Ovary (tissue), 9 donors: ENCODE data around the gene ITPK1. TPM values are rescaled to one million over a fixed set of nuclear protein-coding genes. Genes with fewer than 3 reads are reported as not detected.

Experiments used
- DNase-seq, 5 donors: peaks; one replicate each; pipeline ENCODE4 v3.0.0-alpha.2; 2019 to 2020
- H3K27ac ChIP-seq, 2 donors: fragments of 200-600 bp; one replicate each; pipeline versions ENCODE4 v1.5.1 to v1.8.0; 2019 to 2022
- H3K27me3 ChIP-seq: fragments of 200-600 bp; one replicate; pipeline ENCODE4 v1.8.0; 2022
- H3K36me3 ChIP-seq: fragments of 200-600 bp; sonication (generic); one replicate; pipeline ENCODE4 v1.5.1; 2019
- H3K4me1 ChIP-seq: one replicate; pipeline ENCODE4 v1.8.1; 2013; ENCODE audit warnings: mild to moderate bottlenecking, moderate library complexity; ENCODE audit not compliant: insufficient read depth
- H3K4me3 ChIP-seq: fragments of 200-600 bp; sonication (generic); one replicate; pipeline ENCODE4 v1.5.1; 2017
- H3K9me3 ChIP-seq, 2 donors: fragments of 200-600 bp in 1 of 2; sonication (generic) in 1 of 2; one replicate each; pipeline versions ENCODE4 v1.5.1 to v1.8.1; 2013 to 2019; ENCODE audit warnings: mild to moderate bottlenecking in 1 of 2, moderate library complexity in 1 of 2
- EP300 ChIP-seq: sonication (generic); formaldehyde crosslinking; IDR thresholded peaks from one replicate; pipeline ENCODE4 v1.6.1; 2017; ENCODE audit warnings: antibody characterized with exemption
- POLR2A ChIP-seq: fragments of 450-650 bp; IDR thresholded peaks from one replicate; pipeline ENCODE4 v1.6.1; 2017; ENCODE audit warnings: antibody characterized with exemption, mild to moderate bottlenecking, moderate library complexity
- WGBS, 3 donors: extraction: QIAGEN DNeasy Blood & Tissue Kit in 1 of 3; methylation state at CpG; one replicate each; pipeline versions ENCODE4 v1.1.5 to v1.1.7; 2013 to 2017; 5-methylcytosine and 5-hydroxymethylcytosine counted together
- intact Hi-C, 4 donors: fragments of 100-400 bp; cut with DNase I; formaldehyde crosslinking; loops; one replicate each; pipeline versions ENCODE4 v1.11.0 to v1.15.1; 2022 to 2023
- polyA plus RNA-seq, 2 donors: library from polyadenylated mRNA; stranded (reverse); fragments of 200-250 nt in 1 of 2; fragments of 350-450 nt in 1 of 2; fragmentation: Illumina TruSeq in 1 of 2; extraction: RNeasy Lipid Tissue Mini Kit (QIAGEN cat#74804) in 1 of 2; gene quantifications; one replicate each; pipeline ENCODE4 v1.2.3, GENCODE V29; 2013 to 2014
- total RNA-seq, 7 donors: library from RNA; depleted of rRNA in 2 of 7; stranded (reverse); fragments of >200 nt in 2 of 7; fragmentation: NEBNext Ultra II Directional in 3 of 7; extraction: Animal tissue kit (Norgen Biotek cat#: 25700) in 3 of 7; gene quantifications; one replicate each; pipeline versions ENCODE4 v1.1.0 to v1.2.4, GENCODE V29; 2016 to 2023
- TF ChIP-seq, protein P1 (sequence below), 3 donors: fragments of 450-650 bp in 2 of 3; fragments of 200-600 bp in 1 of 3; IDR thresholded peaks; one replicate each; pipeline versions ENCODE4 v1.5.1 to v1.8.0; 2016 to 2022; ENCODE audit warnings: antibody characterized with exemption in 3 of 3, mild to moderate bottlenecking in 1 of 3
- donor health status: DM: no; HTN: no; CAD: no; lungs with moderate emphysema.
- donor health status: DM: no; HTN: no; CAD: no.
- donor health status: Bipolar disorder and iron deficiency.
- donor health status: DM: yes; HTN: yes; CAD: no.
- donor health status: DM: no; HTN: no; CAD: no.
- donor health status: DM: yes; HTN: yes; CAD: no.

Gene ITPK1
- total and polyA plus RNA-seq, 9 donors, result 23.6 to 57.8 (median 49.3) TPM

DNA sequence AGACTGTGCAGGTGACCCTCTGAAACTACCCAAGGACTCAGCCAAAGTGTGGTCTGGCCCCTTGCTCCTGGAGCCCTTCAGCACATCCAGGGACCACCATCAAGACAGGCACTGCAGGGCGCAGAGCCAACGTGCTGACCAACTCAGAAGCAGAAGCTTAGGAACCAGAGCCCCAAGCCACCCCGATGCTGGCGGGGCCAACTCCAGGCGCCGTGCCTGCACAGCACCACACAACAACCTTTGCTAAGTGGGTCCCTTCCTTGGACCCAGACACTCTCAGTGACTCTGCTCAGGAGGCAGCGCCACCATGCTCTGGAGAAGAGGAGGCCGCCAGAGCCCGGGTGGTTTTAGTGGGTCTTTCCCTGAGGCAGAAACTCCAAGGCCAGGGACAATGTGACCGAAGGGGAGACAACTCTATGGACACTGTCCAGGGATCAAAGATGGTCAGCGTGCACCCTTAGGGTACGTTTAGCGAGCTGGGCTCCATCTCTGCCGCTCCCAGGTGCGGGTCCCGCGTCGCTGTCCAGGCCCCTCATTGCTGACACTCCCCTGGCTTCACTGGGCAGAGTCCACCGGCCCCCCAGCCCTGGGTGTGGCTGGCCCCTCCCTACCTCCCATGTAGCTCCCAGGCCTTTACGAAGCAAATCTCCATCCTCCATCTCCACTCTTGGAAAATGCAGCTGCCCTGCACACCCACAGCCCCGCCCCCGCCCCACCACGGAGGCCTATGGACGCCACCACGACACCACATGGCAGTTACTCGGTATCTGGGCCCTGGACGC is 176.6 kb downstream of the ITPK1 start:
- no peak overlapping the region for H3K4me3 ChIP-seq
- H3K36me3 ChIP-seq, result no peaks in the 10 kb centered on the region
- H3K9me3 ChIP-seq, result no peaks in the 10 kb centered on the region
- intact Hi-C loops, result no loop called here
- no peak for DNase-seq
- H3K27ac ChIP-seq, result no peak overlapping the region
- H3K27me3 ChIP-seq, result no peaks in the 10 kb centered on the region
- TF ChIP-seq POLR2A, result no peak
- TF ChIP-seq, protein P1, sequence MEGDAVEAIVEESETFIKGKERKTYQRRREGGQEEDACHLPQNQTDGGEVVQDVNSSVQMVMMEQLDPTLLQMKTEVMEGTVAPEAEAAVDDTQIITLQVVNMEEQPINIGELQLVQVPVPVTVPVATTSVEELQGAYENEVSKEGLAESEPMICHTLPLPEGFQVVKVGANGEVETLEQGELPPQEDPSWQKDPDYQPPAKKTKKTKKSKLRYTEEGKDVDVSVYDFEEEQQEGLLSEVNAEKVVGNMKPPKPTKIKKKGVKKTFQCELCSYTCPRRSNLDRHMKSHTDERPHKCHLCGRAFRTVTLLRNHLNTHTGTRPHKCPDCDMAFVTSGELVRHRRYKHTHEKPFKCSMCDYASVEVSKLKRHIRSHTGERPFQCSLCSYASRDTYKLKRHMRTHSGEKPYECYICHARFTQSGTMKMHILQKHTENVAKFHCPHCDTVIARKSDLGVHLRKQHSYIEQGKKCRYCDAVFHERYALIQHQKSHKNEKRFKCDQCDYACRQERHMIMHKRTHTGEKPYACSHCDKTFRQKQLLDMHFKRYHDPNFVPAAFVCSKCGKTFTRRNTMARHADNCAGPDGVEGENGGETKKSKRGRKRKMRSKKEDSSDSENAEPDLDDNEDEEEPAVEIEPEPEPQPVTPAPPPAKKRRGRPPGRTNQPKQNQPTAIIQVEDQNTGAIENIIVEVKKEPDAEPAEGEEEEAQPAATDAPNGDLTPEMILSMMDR (IDR thresholded peaks at IDR 0.05), result no peak
- no peak for TF ChIP-seq EP300
- WGBS, 3 donors, result 92 to 94% (median 93%) methylated on average over 27 of the region's 27 CpGs
- H3K4me1 ChIP-seq, result no peaks in the 10 kb centered on the region

DNA sequence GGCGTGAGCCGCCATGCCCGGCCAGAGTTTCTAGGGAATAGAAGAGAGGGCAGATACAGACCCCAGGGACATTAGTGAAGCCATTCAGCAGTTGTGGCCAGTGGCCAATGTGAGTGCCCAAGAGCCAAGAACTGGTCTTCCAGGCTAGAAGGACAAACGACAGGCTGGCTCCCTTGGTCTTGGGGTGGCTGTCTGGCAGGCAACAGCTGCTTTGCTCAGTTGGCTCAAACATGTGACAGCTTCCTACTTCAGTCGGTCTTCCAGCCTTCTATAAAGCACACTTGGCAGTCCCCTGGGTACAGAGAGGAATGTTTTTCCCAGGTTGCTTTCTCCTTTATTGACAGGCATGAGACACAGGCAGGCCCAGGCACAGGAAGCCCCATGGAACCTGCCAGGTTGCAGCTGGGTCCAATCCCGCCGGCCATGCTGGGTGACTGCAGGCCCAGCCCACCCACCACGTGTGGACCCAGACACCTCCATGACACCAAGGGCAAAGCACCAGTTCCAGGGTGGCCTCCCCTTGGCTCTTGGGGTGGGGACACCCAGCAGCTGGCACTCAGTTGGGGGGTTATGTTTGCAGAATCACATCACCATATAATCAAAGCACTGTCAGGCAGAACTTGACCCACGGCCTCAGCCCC is 177.4 kb downstream of the ITPK1 start:
- no peaks in the 10 kb centered on the region for H3K36me3 ChIP-seq
- H3K27ac ChIP-seq, result no peak overlapping the region
- no peak for DNase-seq
- no peak overlapping the region for H3K4me3 ChIP-seq
- TF ChIP-seq EP300 (no peak), POLR2A (no peak)
- TF ChIP-seq, protein P1 (IDR thresholded peaks at IDR 0.05), result no peak
- intact Hi-C loops, result no loop called here
- H3K27me3 ChIP-seq, result no peaks in the 10 kb centered on the region
- WGBS, 3 donors, result 78 to 82% (median 81%) methylated on average over 6 to 9 of the region's 9 CpGs
- no peaks in the 10 kb centered on the region for H3K4me1 ChIP-seq
- H3K9me3 ChIP-seq, result no peaks in the 10 kb centered on the region

DNA sequence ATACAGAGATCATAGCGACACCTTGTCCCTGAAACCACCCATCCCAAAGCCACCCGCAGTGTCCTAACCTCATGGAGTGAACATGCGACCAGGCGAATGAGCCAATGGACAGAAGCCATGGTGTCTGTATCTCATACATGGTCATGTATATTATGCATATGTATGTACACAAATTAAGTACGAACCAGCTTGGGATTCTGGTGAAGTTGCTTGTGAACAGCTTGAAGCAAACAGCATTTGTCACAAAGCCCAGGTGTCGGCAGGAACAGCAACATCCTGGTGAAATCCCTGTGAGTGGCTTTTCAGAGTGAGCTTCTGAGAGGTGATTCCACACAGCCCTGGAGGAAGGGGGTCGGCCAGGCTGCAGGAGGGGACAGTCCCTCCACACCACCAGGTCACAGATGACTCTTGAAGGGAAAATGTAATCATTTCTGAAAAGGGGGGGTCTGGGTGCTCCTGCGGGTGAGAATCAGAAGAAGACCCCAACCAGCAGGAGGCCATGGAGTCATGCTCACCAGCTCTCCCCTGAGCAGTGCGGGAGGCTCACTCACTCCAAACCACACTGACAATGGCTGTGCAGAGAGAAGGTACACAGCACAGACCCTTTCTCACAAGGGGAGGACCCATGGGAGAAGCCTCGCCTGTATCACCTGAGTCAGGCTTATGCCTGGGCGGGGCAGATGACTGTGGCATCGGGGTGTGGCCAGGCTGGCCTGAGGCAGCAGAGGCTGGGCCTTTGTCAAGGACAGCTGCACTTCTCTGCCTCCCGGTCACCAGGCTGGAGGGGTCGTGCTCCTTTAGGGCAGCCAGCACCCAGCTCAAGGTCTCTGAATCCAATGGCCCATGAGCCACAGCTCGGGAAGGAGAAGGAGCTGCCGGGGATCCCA is 178.4 kb downstream of the ITPK1 start:
- intact Hi-C loops, result no loop called here
- 90% methylated on average over 16 of the region's 16 CpGs for WGBS, 3 donors
- TF ChIP-seq POLR2A (no peak), EP300 (no peak)
- TF ChIP-seq, protein P1 (IDR thresholded peaks at IDR 0.05), result no peak
- no peaks in the 10 kb centered on the region for H3K27me3 ChIP-seq
- no peaks in the 10 kb centered on the region for H3K9me3 ChIP-seq
- H3K4me3 ChIP-seq, result no peak overlapping the region
- H3K27ac ChIP-seq, result no peak overlapping the region
- DNase-seq, result no peak
- no peaks in the 10 kb centered on the region for H3K36me3 ChIP-seq
- no peaks in the 10 kb centered on the region for H3K4me1 ChIP-seq

DNA sequence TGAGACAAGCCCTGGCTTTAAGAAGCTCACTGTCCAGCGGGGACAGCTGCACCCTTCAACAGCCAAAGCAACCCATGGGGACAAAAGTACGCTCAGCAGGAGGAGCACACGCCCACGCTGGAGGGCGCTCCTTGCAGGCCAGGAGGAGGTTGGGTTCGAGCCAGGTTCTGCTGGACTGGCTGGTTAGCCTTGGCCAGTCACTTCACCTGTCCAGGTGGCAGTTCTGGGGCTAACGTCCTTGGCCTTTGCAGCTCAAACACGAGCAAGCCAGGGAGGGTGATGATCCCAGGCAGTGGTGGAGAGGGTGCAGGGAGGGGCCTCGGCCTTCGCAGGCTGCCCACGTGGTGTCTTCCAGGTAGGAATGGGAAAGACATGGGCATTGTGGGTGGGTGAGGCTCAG is 179.6 kb downstream of the ITPK1 start:
- no peak for DNase-seq
- Histone ChIP-seq H3K27ac (no peak overlapping the region), H3K4me3 (no peak overlapping the region), H3K27me3 (no peaks in the 10 kb centered on the region), H3K4me1 (no peaks in the 10 kb centered on the region), H3K36me3 (no peaks in the 10 kb centered on the region), H3K9me3 (no peaks in the 10 kb centered on the region)
- WGBS, 3 donors, result 83 to 90% (median 88%) methylated on average over 10 to 11 of the region's 11 CpGs
- TF ChIP-seq POLR2A (no peak), EP300 (no peak)
- TF ChIP-seq, protein P1 (IDR thresholded peaks at IDR 0.05), result no peak
- intact Hi-C loops, result no loop called here
